ENCODE data around the gene CCDC88A. TPM values are rescaled to one million over a fixed set of nuclear protein-coding genes. Genes with fewer than 3 reads are reported as not detected.

The CCDC88A gene
- total RNA-seq, 1 donor from 2014 or later: 70.6 TPM

- Mint-ChIP-seq H3K9me3 (no peaks in the 10 kb centered on the region), H3K27me3 (no peaks in the 10 kb centered on the region), H3K36me3 (peaks cover 10% of the 10 kb centered on the region), H3K4me1 (ENCODE audit: unreplicated experiment) (no peaks in the 10 kb centered on the region), H3K27ac (no peak overlapping the region), H3K4me3 (no peak overlapping the region)
- DNase-seq (ENCODE audit: extremely low spot score, unreplicated experiment): no peak
- peak; percentile 56 for TF ChIP-seq CTCF (conservative IDR thresholded peaks at IDR 0.05)
These were observed 108.2 kb downstream of the CCDC88A start for GRCh38 chr2:55311444-55311870.

GRCh38 chr2:55309446-55309845 is 110.2 kb downstream of the CCDC88A start:
- H3K4me1 Mint-ChIP-seq (ENCODE audit: unreplicated experiment): no peaks in the 10 kb centered on the region
- TF ChIP-seq CTCF (conservative IDR thresholded peaks at IDR 0.05): no peak
- no peaks in the 10 kb centered on the region for H3K27me3 Mint-ChIP-seq
- no peak overlapping the region for H3K27ac Mint-ChIP-seq
- DNase-seq (ENCODE audit: extremely low spot score, unreplicated experiment): no peak
- peaks cover 6% of the 10 kb centered on the region for H3K36me3 Mint-ChIP-seq
- H3K4me3 Mint-ChIP-seq: no peak overlapping the region
- no peaks in the 10 kb centered on the region for H3K9me3 Mint-ChIP-seq

GRCh38 chr2:55302241-55302640 is 117.4 kb downstream of the CCDC88A start:
- Mint-ChIP-seq H3K27me3 (no peaks in the 10 kb centered on the region), H3K4me3 (no peak overlapping the region)
- DNase-seq (ENCODE audit: extremely low spot score, unreplicated experiment): no peak

GRCh38 chr2:55301277-55301676 is 118.4 kb downstream of the CCDC88A start:
- Mint-ChIP-seq H3K4me1 (ENCODE audit: unreplicated experiment) (no peaks in the 10 kb centered on the region), H3K27me3 (no peaks in the 10 kb centered on the region), H3K27ac (no peak overlapping the region), H3K36me3 (no peaks in the 10 kb centered on the region), H3K4me3 (no peak overlapping the region), H3K9me3 (no peaks in the 10 kb centered on the region)
- no peak for TF ChIP-seq CTCF (conservative IDR thresholded peaks at IDR 0.05)
- no peak for DNase-seq (ENCODE audit: extremely low spot score, unreplicated experiment)

More at GRCh38 chr2:55302241-55302640, 117.4 kb downstream of the CCDC88A start:
- no peaks in the 10 kb centered on the region for H3K9me3 Mint-ChIP-seq
- no peak overlapping the region for H3K27ac Mint-ChIP-seq
- TF ChIP-seq CTCF (conservative IDR thresholded peaks at IDR 0.05): no peak
- H3K4me1 Mint-ChIP-seq (ENCODE audit: unreplicated experiment): no peaks in the 10 kb centered on the region
- H3K36me3 Mint-ChIP-seq: no peaks in the 10 kb centered on the region

GRCh38 chr2:55296393-55296792 is 123.3 kb downstream of the CCDC88A start:
- no peak overlapping the region for H3K27ac Mint-ChIP-seq
- no peak for TF ChIP-seq CTCF (conservative IDR thresholded peaks at IDR 0.05)
- no peaks in the 10 kb centered on the region for H3K27me3 Mint-ChIP-seq
- H3K4me3 Mint-ChIP-seq: no peak overlapping the region
- no peak for DNase-seq (ENCODE audit: extremely low spot score, unreplicated experiment)
- no peaks in the 10 kb centered on the region for H3K9me3 Mint-ChIP-seq
- H3K36me3 Mint-ChIP-seq: no peaks in the 10 kb centered on the region
- no peaks in the 10 kb centered on the region for H3K4me1 Mint-ChIP-seq (ENCODE audit: unreplicated experiment)

- TF ChIP-seq CTCF (conservative IDR thresholded peaks at IDR 0.05): no peak
- Mint-ChIP-seq H3K4me1 (ENCODE audit: unreplicated experiment) (peaks cover 11% of the 10 kb centered on the region), H3K36me3 (no peaks in the 10 kb centered on the region), H3K27ac (no peak overlapping the region), H3K27me3 (peaks cover 23% of the 10 kb centered on the region), H3K9me3 (no peaks in the 10 kb centered on the region), H3K4me3 (peak overlapping the region; percentile 47)
- no peak for DNase-seq (ENCODE audit: extremely low spot score, unreplicated experiment)
These were observed 136.6 kb downstream of the CCDC88A start for GRCh38 chr2:55283083-55283482.

Measured in type B pancreatic cell (in vitro differentiated cells).